Testis (tissue), 2 donors: ENCODE measurements around the gene RGS3.

Experiments
- CTCF ChIP-seq, 3 experiments: fragments of 450-650 bp in 2 of 3; fragments of 200-600 bp in 1 of 3; sonication (generic) in 1 of 3; IDR thresholded peaks; one replicate each; pipeline ENCODE4 v1.5.1; 2016 to 2019; ENCODE audit warnings: antibody characterized with exemption in 3 of 3, mild to moderate bottlenecking in 2 of 3, moderate library complexity in 1 of 3
- POLR2A ChIP-seq: fragments of 450-650 bp; IDR thresholded peaks from one replicate; pipeline ENCODE4 v1.6.1; 2017; ENCODE audit warnings: antibody characterized with exemption, mild to moderate bottlenecking, moderate library complexity

GRCh38 chr9:113606510-113606909, 143.0 kb downstream of the RGS3 start:
- TF ChIP-seq POLR2A = no peak
- TF ChIP-seq CTCF (IDR thresholded peaks at IDR 0.05) = no peak
